Upper lobe of left lung (tissue), 4 donors: ENCODE data around the gene ZNF81.

ENCODE experiments used
- EP300 ChIP-seq, 4 donors: sonication (generic); formaldehyde crosslinking; IDR thresholded peaks; one replicate each; pipeline ENCODE4 v1.5.1; 2017; ENCODE audit warnings: antibody characterized with exemption in 4 of 4, control low read depth in 2 of 4
- POLR2A ChIP-seq, 4 donors: fragments of 450-650 bp; IDR thresholded peaks; one replicate each; pipeline ENCODE4 v1.5.1; 2016 to 2017; ENCODE audit warnings: antibody characterized with exemption in 4 of 4, mild to moderate bottlenecking in 2 of 4
- POLR2AphosphoS5 ChIP-seq, 2 donors: sonication (generic); formaldehyde crosslinking; IDR thresholded peaks; one replicate each; pipeline ENCODE4 v1.5.1; 2017; ENCODE audit warnings: antibody characterized with exemption in 2 of 2
- TF ChIP-seq, protein P1 (sequence below), 6 experiments: fragments of 450-650 bp in 4 of 6; fragments of 200-600 bp in 2 of 6; sonication (generic) in 2 of 6; IDR thresholded peaks; one replicate each; pipeline ENCODE4 v1.5.1; 2016 to 2019; ENCODE audit warnings: antibody characterized with exemption in 6 of 6

DNA sequence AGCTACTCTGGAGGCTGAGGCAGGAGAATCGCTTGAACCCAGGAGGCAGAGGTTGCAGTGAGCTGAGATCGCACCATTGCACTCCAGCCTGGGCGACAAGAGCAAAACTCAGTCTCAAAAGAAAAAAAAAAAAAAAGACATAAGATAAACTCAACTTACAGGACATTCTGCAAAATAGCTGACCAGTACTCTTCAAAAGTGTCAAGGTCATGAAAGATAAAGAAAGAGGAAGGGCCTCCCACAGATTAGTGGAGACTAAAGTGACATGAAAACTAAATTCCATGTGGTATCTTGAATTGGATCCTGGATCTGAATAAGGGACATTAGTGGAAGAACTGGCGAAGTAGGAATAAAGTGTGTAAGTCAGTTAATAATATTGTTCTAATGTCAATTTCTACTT is 103.7 kb downstream of the ZNF81 start:
- TF ChIP-seq POLR2A (IDR thresholded peaks at IDR 0.05) (no peak), POLR2AphosphoS5 (IDR thresholded peaks at IDR 0.05) (no peak), EP300 (IDR thresholded peaks at IDR 0.05) (no peak)
- TF ChIP-seq, protein P1, sequence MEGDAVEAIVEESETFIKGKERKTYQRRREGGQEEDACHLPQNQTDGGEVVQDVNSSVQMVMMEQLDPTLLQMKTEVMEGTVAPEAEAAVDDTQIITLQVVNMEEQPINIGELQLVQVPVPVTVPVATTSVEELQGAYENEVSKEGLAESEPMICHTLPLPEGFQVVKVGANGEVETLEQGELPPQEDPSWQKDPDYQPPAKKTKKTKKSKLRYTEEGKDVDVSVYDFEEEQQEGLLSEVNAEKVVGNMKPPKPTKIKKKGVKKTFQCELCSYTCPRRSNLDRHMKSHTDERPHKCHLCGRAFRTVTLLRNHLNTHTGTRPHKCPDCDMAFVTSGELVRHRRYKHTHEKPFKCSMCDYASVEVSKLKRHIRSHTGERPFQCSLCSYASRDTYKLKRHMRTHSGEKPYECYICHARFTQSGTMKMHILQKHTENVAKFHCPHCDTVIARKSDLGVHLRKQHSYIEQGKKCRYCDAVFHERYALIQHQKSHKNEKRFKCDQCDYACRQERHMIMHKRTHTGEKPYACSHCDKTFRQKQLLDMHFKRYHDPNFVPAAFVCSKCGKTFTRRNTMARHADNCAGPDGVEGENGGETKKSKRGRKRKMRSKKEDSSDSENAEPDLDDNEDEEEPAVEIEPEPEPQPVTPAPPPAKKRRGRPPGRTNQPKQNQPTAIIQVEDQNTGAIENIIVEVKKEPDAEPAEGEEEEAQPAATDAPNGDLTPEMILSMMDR (IDR thresholded peaks at IDR 0.05): no peak
